Measurements from ENCODE around the gene ZNF552.
"Not testable (repeated sequence)": the region's sequence is repeated elsewhere in the genome, so short reads cannot be mapped to it uniquely, and the experiment has no call there.

DNA sequence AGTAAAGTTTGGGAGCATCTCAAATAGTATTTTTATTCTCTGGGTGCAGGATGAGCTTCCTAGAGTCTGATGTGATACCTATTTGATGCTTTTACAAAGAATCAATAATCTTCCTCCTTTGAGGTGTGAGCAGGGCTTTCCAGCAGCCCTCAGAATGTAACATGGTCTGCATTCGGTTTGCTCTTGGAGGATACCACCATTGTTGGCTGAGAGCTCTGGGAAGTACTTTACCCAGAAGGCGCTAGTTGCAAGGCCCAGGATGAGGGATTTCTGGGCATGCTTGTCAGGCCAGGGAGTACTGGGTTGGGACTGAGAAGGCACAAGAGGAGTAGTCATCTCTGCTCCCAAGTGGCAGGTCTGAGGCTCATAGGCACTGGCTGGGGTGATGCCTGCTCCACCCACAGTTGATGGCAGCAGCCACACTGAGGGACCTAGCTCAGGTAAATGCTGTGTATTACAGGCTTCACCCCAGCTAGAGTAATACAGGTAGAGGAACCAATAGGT is 34.5 kb upstream of the ZNF552 start:
- TF ChIP-seq, protein P1, sequence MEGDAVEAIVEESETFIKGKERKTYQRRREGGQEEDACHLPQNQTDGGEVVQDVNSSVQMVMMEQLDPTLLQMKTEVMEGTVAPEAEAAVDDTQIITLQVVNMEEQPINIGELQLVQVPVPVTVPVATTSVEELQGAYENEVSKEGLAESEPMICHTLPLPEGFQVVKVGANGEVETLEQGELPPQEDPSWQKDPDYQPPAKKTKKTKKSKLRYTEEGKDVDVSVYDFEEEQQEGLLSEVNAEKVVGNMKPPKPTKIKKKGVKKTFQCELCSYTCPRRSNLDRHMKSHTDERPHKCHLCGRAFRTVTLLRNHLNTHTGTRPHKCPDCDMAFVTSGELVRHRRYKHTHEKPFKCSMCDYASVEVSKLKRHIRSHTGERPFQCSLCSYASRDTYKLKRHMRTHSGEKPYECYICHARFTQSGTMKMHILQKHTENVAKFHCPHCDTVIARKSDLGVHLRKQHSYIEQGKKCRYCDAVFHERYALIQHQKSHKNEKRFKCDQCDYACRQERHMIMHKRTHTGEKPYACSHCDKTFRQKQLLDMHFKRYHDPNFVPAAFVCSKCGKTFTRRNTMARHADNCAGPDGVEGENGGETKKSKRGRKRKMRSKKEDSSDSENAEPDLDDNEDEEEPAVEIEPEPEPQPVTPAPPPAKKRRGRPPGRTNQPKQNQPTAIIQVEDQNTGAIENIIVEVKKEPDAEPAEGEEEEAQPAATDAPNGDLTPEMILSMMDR (conservative IDR thresholded peaks at IDR 0.05; ENCODE audit: low read depth, low read length): not testable (repeated sequence)
- TF ChIP-seq POLR2A (IDR thresholded peaks at IDR 0.05; ENCODE audit: low read depth, low read length); FOS (IDR thresholded peaks at IDR 0.05; ENCODE audit: low read depth, low read length); NFE2L2 (IDR thresholded peaks at IDR 0.05; ENCODE audit: low read depth, low read length); SMC3 (IDR thresholded peaks at IDR 0.05; ENCODE audit: low read depth, low read length); MXI1 (IDR thresholded peaks at IDR 0.05; ENCODE audit: borderline replicate concordance, low read depth, low read length); CHD1 (IDR thresholded peaks at IDR 0.05; ENCODE audit: low read depth, low read length); MAFK (IDR thresholded peaks at IDR 0.05; ENCODE audit: low read depth, low read length); BHLHE40 (IDR thresholded peaks at IDR 0.05; ENCODE audit: low read depth, low read length); MAZ (IDR thresholded peaks at IDR 0.05; ENCODE audit: borderline replicate concordance, low read depth, low read length); RAD21 (IDR thresholded peaks at IDR 0.05; ENCODE audit: low read length): not testable (repeated sequence)
- TF ChIP-seq, protein P2, sequence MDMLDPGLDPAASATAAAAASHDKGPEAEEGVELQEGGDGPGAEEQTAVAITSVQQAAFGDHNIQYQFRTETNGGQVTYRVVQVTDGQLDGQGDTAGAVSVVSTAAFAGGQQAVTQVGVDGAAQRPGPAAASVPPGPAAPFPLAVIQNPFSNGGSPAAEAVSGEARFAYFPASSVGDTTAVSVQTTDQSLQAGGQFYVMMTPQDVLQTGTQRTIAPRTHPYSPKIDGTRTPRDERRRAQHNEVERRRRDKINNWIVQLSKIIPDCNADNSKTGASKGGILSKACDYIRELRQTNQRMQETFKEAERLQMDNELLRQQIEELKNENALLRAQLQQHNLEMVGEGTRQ (IDR thresholded peaks at IDR 0.05; ENCODE audit: low read depth, low read length): not testable (repeated sequence)
- TF ChIP-seq, protein P3, sequence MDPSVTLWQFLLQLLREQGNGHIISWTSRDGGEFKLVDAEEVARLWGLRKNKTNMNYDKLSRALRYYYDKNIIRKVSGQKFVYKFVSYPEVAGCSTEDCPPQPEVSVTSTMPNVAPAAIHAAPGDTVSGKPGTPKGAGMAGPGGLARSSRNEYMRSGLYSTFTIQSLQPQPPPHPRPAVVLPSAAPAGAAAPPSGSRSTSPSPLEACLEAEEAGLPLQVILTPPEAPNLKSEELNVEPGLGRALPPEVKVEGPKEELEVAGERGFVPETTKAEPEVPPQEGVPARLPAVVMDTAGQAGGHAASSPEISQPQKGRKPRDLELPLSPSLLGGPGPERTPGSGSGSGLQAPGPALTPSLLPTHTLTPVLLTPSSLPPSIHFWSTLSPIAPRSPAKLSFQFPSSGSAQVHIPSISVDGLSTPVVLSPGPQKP (IDR thresholded peaks at IDR 0.05; ENCODE audit: borderline replicate concordance, low read depth, low read length): not testable (repeated sequence)

Data from IMR-90 (cell line).